DOHH2 (cell line): ENCODE data around the gene NELFCD.

Experiments used
- CTCF ChIP-seq: fragments of 200-600 bp; sonication (generic); IDR thresholded peaks from one replicate; pipeline ENCODE4 v1.5.1; 2014; ENCODE audit warnings: antibody characterized with exemption, mild to moderate bottlenecking, low read depth, low read length; ENCODE audit not compliant: poor library complexity, severe bottlenecking
- EZH2phosphoT487 ChIP-seq: fragments of 200-600 bp; sonication (generic); IDR thresholded peaks from 2 replicates; pipeline ENCODE4 v1.6.1; 2017; ENCODE audit warnings: borderline replicate concordance, mild to moderate bottlenecking, antibody characterized with exemption, low read length, moderate library complexity, mixed read lengths

GRCh38 chr20:58985656-58986055 is 4.6 kb downstream of the NELFCD start:
- TF ChIP-seq CTCF (no peak), EZH2phosphoT487 (no peak)
